Kidney (tissue), 14 donors: Measurements from ENCODE around the gene C20orf141. TPM values are rescaled to one million over a fixed set of nuclear protein-coding genes. Genes with fewer than 3 reads are reported as not detected.

Experiments
- DNase-seq, 5 donors: peaks; one replicate each; pipeline ENCODE4 v3.0.0-alpha.2; 2013 to 2020
- FAIRE-seq: peaks from 2 replicates; lab custom pipeline; 2012; peaks lifted over from hg19 to GRCh38; lab: Jason Lieb, UNC
- H3K27ac ChIP-seq, 2 donors: one replicate each; pipeline ENCODE4 v1.7.0; 2013; ENCODE audit warnings: low read depth in 2 of 2, low read length in 2 of 2, inconsistent platforms in 1 of 2
- H3K27me3 ChIP-seq: one replicate; pipeline ENCODE4 v1.7.1; 2013; ENCODE audit warnings: low read length, inconsistent platforms; ENCODE audit not compliant: control insufficient read depth, insufficient read depth
- H3K36me3 ChIP-seq, 3 donors: one replicate each; pipeline versions ENCODE4 v1.7.0 to v1.7.1; 2013; ENCODE audit warnings: low read length in 3 of 3, control low read depth in 1 of 3, inconsistent platforms in 1 of 3; ENCODE audit not compliant: insufficient read depth in 3 of 3, control insufficient read depth in 2 of 3
- H3K4me1 ChIP-seq, 3 donors: one replicate each; pipeline versions ENCODE4 v1.7.0 to v1.7.1; 2013; ENCODE audit warnings: low read length in 3 of 3, inconsistent platforms in 1 of 3, low read depth in 1 of 3; ENCODE audit not compliant: control insufficient read depth in 2 of 3, insufficient read depth in 2 of 3
- H3K4me3 ChIP-seq, 3 donors: one replicate each; pipeline versions ENCODE4 v1.7.0 to v1.8.1; 2013; ENCODE audit warnings: low read length in 3 of 3, control low read depth in 1 of 3, inconsistent platforms in 1 of 3
- H3K9ac ChIP-seq, 3 donors: one replicate each; pipeline versions ENCODE4 v1.7.0 to v1.7.1; 2013; ENCODE audit warnings: low read length in 3 of 3, control low read depth in 1 of 3, inconsistent platforms in 1 of 3
- H3K9me3 ChIP-seq, 3 donors: one replicate each; pipeline versions ENCODE4 v1.7.0 to v1.7.1; 2013; ENCODE audit warnings: low read length in 3 of 3, control low read depth in 1 of 3, inconsistent platforms in 1 of 3; ENCODE audit not compliant: control insufficient read depth in 2 of 3, insufficient read depth in 1 of 3
- intact Hi-C: fragments of 100-400 bp; cut with DNase I; formaldehyde crosslinking; loops from one replicate; pipeline ENCODE4 v1.11.1; 2022
- polyA plus RNA-seq: library from polyadenylated mRNA; stranded (reverse); fragments of 350-450 nt; fragmentation: Illumina TruSeq; extraction: RNeasy Lipid Tissue Mini Kit (QIAGEN cat#74804); gene quantifications from one replicate; pipeline ENCODE4 v1.2.3, GENCODE V29; 2014; ENCODE audit warnings: low read depth, low replicate concordance; ENCODE audit not compliant: insufficient read depth
- total RNA-seq: library from RNA; stranded (reverse); fragmentation: NEBNext Ultra II Directional; extraction: Animal tissue kit (Norgen Biotek cat#: 25700); gene quantifications from one replicate; pipeline ENCODE4 v1.2.1, GENCODE V29; 2021
- TF ChIP-seq, protein P1 (sequence below): IDR thresholded peaks from 3 replicates; pipeline ENCODE4 v1.5.1; 2012; ENCODE audit warnings: mild to moderate bottlenecking, moderate library complexity, borderline replicate concordance; ENCODE audit not compliant: insufficient read depth; ENCODE audit errors: extremely low read depth
- donor health status: control.
- donor health status: control.
- donor health status: control.
- donor health status: control.
- donor health status: control.
- donor health status: DM: yes; HTN: yes; CAD: no.
- donor health status: Normal renal cell carcinoma (clear cell type).

The C20orf141 gene
- total and polyA plus RNA-seq, 2 donors from 2014 or later: not detected

GRCh38 chr20:2851086-2851485 is 36.3 kb downstream of the C20orf141 start:
- intact Hi-C loops: no loop called here
- Histone ChIP-seq H3K4me1 (no peaks in the 10 kb centered on the region), H3K27ac (no peak overlapping the region), H3K27me3 (no peaks in the 10 kb centered on the region), H3K9ac (no peak overlapping the region), H3K36me3 (peaks cover 0 to 2% (median 0%) of the 10 kb centered on the region in 3 donors), H3K9me3 (no peaks in the 10 kb centered on the region), H3K4me3 (no peak overlapping the region)
- DNase-seq (no peak), FAIRE-seq (no peak)
- TF ChIP-seq, protein P1, sequence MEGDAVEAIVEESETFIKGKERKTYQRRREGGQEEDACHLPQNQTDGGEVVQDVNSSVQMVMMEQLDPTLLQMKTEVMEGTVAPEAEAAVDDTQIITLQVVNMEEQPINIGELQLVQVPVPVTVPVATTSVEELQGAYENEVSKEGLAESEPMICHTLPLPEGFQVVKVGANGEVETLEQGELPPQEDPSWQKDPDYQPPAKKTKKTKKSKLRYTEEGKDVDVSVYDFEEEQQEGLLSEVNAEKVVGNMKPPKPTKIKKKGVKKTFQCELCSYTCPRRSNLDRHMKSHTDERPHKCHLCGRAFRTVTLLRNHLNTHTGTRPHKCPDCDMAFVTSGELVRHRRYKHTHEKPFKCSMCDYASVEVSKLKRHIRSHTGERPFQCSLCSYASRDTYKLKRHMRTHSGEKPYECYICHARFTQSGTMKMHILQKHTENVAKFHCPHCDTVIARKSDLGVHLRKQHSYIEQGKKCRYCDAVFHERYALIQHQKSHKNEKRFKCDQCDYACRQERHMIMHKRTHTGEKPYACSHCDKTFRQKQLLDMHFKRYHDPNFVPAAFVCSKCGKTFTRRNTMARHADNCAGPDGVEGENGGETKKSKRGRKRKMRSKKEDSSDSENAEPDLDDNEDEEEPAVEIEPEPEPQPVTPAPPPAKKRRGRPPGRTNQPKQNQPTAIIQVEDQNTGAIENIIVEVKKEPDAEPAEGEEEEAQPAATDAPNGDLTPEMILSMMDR: no peak

DNA sequence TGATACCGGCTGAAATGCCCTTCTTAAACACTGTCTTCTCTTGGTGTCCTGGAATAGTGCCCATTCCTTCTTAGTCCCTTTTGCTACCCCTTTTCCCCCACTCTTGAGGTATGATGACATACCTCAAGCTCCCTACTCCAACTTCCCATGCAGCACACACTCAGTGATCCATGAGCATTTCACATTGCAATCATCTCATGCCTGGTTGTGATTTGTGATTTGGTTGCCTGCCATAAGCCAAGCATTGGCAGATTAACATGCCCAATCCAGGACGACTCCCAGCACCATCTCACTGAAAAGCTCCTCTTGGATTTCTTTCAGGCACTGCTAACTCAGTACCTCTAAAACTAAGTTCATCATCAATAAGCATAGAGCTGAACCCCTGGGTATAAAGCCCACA is 43.8 kb downstream of the C20orf141 start:
- Histone ChIP-seq H3K36me3 (peaks cover 0 to 15% (median 12%) of the 10 kb centered on the region in 3 donors), H3K9ac (no peak overlapping the region), H3K27ac (no peak overlapping the region), H3K4me1 (no peaks in the 10 kb centered on the region), H3K9me3 (no peaks in the 10 kb centered on the region), H3K27me3 (no peaks in the 10 kb centered on the region), H3K4me3 (no peak overlapping the region)
- intact Hi-C loops: no loop called here
- FAIRE-seq (no peak), DNase-seq (no peak)
- TF ChIP-seq, protein P1: no peak

GRCh38 chr20:2859330-2860121 is 44.7 kb downstream of the C20orf141 start:
- H3K4me3 ChIP-seq: no peak overlapping the region
- FAIRE-seq: no peak
- no peak overlapping the region for H3K27ac ChIP-seq
- no peaks in the 10 kb centered on the region for H3K4me1 ChIP-seq
- DNase-seq: no peak
- intact Hi-C loops: no loop called here
- peaks cover 0 to 19% (median 12%) of the 10 kb centered on the region in 3 donors for H3K36me3 ChIP-seq
- no peaks in the 10 kb centered on the region for H3K27me3 ChIP-seq
- TF ChIP-seq, protein P1: no peak
- no peak overlapping the region for H3K9ac ChIP-seq
- no peaks in the 10 kb centered on the region for H3K9me3 ChIP-seq
